ENCODE data around the gene ASTE1.

The ASTE1 gene

GRCh38 chr3:131020122-131020693 lies 6.4 kb downstream of the ASTE1 start:
- peak; percentile 91 for DNase-seq (ENCODE audit: low read depth)
- H3K4me3 ChIP-seq (ENCODE audit: low read depth, low read length): peak overlapping the region; percentile 4
- TF ChIP-seq MAX (IDR thresholded peaks at IDR 0.05; ENCODE audit: low read depth, low read length): peak; percentile 88
- TF ChIP-seq MYC (IDR thresholded peaks at IDR 0.05; ENCODE audit: low read depth, low read length): peak; percentile 75
- no peak for TF ChIP-seq POLR2A (IDR thresholded peaks at IDR 0.05; ENCODE audit: extremely low read depth, insufficient read length)
- TF ChIP-seq, protein P1, sequence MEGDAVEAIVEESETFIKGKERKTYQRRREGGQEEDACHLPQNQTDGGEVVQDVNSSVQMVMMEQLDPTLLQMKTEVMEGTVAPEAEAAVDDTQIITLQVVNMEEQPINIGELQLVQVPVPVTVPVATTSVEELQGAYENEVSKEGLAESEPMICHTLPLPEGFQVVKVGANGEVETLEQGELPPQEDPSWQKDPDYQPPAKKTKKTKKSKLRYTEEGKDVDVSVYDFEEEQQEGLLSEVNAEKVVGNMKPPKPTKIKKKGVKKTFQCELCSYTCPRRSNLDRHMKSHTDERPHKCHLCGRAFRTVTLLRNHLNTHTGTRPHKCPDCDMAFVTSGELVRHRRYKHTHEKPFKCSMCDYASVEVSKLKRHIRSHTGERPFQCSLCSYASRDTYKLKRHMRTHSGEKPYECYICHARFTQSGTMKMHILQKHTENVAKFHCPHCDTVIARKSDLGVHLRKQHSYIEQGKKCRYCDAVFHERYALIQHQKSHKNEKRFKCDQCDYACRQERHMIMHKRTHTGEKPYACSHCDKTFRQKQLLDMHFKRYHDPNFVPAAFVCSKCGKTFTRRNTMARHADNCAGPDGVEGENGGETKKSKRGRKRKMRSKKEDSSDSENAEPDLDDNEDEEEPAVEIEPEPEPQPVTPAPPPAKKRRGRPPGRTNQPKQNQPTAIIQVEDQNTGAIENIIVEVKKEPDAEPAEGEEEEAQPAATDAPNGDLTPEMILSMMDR (IDR thresholded peaks at IDR 0.05; ENCODE audit: low read depth, low read length): no peak

- no peak overlapping the region for H3K4me3 ChIP-seq (ENCODE audit: low read depth, low read length)
- no peak for TF ChIP-seq MYC (IDR thresholded peaks at IDR 0.05; ENCODE audit: low read depth, low read length)
- TF ChIP-seq MAX (IDR thresholded peaks at IDR 0.05; ENCODE audit: low read depth, low read length): no peak
- TF ChIP-seq POLR2A (IDR thresholded peaks at IDR 0.05; ENCODE audit: extremely low read depth, insufficient read length): no peak
- TF ChIP-seq, protein P1 (IDR thresholded peaks at IDR 0.05; ENCODE audit: low read depth, low read length): no peak
- no peak for DNase-seq (ENCODE audit: low read depth)
Observed at GRCh38 chr3:131018970-131019369, 7.7 kb downstream of the ASTE1 start.

DNA sequence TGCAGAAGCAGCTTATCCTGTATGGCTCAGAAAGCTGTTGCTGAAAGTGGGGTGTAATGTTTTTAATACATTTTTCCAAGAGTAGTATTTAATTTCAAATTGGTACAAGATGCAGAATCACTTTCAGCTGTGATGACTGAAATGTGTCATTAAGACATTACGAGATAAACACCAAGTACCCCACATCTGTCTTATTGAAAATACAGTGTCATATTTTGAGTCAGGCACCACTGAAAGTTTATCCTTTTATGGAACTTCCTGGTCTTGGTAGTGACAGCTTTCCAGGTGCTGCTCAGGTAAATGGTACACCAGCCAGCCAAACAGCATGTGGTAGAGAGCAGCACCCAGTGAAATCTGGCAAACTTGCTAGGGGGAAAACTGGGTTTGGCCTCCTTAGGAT lies 16.9 kb downstream of the ASTE1 start:
- H3K4me3 ChIP-seq (ENCODE audit: low read depth, low read length): no peak overlapping the region
- TF ChIP-seq MYC (IDR thresholded peaks at IDR 0.05; ENCODE audit: low read depth, low read length) (no peak), POLR2A (IDR thresholded peaks at IDR 0.05; ENCODE audit: extremely low read depth, insufficient read length) (no peak), MAX (IDR thresholded peaks at IDR 0.05; ENCODE audit: low read depth, low read length) (no peak)
- TF ChIP-seq, protein P1 (IDR thresholded peaks at IDR 0.05; ENCODE audit: low read depth, low read length): no peak
- DNase-seq (ENCODE audit: low read depth): no peak

DNA sequence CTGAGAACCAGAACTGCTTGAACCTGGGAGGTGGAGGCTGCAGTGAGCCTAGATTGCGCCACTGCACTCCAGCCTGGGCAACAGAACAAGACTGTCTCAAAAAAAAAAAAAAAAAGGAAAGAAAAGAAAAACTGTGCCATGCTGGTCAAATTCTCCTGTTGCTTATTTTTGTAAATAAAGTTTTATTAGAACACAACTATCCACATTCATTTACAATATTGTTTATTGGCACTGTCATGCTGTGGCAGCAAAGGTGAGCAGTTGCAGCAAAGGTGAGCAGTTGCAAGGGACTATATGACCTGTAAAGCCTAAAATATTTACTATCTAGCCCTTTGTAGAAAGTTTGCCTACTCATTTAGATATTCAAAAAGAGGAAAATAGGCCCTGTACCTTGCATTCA lies 18.3 kb downstream of the ASTE1 start:
- no peak for DNase-seq (ENCODE audit: low read depth)
- TF ChIP-seq MAX (IDR thresholded peaks at IDR 0.05; ENCODE audit: low read depth, low read length) (no peak), MYC (IDR thresholded peaks at IDR 0.05; ENCODE audit: low read depth, low read length) (no peak), POLR2A (IDR thresholded peaks at IDR 0.05; ENCODE audit: extremely low read depth, insufficient read length) (no peak)
- TF ChIP-seq, protein P1 (IDR thresholded peaks at IDR 0.05; ENCODE audit: low read depth, low read length): no peak

GRCh38 chr3:131007782-131008181 lies 18.8 kb downstream of the ASTE1 start:
- H3K4me3 ChIP-seq (ENCODE audit: low read depth, low read length): no peak overlapping the region
- no peak for DNase-seq (ENCODE audit: low read depth)
- no peak for TF ChIP-seq POLR2A (IDR thresholded peaks at IDR 0.05; ENCODE audit: extremely low read depth, insufficient read length)
- no peak for TF ChIP-seq MAX (IDR thresholded peaks at IDR 0.05; ENCODE audit: low read depth, low read length)
- no peak for TF ChIP-seq MYC (IDR thresholded peaks at IDR 0.05; ENCODE audit: low read depth, low read length)
- TF ChIP-seq, protein P1 (IDR thresholded peaks at IDR 0.05; ENCODE audit: low read depth, low read length): no peak

More for the DNA sequence above, 18.3 kb downstream of the ASTE1 start:
- H3K4me3 ChIP-seq (ENCODE audit: low read depth, low read length): no peak overlapping the region
